ENCODE measurements around the gene SLC23A1.
"Not testable (repeated sequence)": the region's sequence is repeated elsewhere in the genome, so short reads cannot be mapped to it uniquely, and the experiment has no call there.

SLC23A1 gene

DNA sequence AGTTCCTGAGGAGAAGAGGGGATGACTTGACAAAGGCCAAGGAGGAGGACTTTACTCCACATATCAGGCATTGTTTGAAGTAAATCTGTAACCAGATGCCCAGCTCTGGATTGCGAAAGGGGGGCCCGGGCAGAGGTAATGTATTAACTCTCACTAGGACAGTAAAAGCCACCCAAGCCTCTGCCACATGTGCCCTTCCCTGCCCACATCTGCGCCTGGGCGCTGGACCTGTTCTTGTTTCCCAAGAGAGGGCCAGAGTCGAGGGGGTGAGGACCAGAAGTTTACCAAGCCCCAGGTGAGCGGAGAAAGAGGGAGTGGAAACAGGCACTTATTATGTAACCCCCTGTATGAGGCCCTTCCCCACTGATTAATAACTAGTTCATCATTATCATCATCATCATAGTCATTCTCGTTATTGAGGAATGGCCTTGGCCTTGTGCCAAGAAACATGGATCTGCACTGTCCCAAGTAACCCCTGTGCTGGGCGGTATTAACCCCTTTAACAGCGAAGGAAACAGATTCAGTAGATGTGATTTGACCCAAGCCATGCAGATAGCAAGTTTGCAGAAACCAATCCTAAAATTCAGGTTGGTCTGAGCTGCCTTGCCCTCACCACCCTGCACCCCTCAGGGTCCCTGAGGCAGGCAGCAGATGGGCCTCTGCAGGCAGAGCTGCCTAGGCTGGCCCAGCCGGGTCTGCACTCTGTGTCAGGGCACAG, at the start of gene SLC23A1:
Gene SLC23A1, minus strand, starts transcription at position 23 of the 718 bp plus-strand sequence. CDS start 44 bp downstream, outside the sequence.
- DNase-seq (ENCODE audit: low spot score): no peak

DNA sequence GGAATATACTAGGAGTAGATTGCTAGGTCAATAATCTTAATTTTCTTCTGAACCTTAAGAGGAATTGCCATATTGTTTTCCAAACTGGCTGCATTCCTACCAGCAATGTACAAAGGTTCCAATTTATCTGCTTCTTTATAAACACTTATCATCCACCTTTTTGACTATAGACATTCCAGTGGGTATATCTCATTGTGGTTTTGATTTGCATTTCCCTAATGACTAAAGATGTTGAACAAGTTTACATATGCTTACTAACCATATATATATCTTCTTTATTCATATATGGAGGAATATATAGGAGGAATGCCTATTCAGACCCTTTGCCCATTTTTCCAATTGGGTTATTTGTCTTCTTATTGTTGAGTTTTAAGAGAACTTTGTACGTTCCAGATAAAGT, 48.6 kb upstream of the SLC23A1 start:
- no peak for DNase-seq (ENCODE audit: low spot score)

DNA sequence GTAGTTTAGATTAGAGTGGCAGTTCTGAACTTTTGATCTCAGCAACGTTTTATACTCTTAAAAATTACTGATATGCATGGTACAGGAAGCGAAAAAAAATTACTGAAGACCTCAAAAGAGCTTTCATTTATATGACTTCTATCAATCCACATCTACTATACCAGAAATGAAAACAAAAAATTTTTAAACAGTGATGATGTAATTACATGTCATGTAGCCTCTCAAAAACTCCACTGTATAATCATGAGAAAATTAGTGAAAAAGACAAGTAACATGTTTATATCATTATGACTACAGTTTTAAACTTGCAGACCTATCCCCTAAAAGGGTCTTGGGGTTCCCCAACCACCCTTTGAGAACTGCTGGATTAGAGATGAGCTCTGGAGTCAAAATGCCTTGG, 46.9 kb upstream of the SLC23A1 start:
- no peak for DNase-seq (ENCODE audit: low spot score)

DNA sequence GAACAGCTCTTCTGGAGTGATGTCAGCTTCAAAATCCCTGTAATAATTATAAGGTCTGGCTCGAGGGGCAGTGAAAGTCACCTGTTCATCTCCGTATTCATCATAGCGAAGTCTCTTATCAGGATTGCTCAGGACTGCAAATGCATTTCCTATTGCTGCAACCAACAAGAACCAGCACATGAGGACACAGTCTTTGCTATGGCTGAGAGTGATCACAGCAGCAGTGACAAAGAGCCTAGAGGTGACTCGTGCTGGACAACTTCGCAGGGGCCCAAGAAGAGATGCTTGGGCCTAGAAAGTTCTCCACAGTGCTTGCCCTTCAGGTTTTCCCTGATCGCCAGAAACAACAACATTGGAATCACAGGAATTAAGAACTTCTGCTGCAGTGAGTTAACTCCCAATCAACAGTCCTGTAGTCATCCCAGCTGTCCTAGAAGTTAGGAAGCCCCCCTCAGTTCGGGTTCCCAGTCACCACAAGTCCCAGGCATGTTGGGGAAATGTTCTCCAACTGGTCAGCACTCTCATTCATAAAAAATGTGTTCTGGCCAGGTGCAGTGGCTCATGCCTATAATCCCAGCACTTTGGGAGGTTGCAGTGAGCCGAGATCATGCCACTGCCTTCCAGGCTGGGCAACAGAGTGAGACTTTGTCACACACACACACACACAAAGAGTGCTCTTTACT, 43.2 kb upstream of the SLC23A1 start:
- DNase-seq (ENCODE audit: low spot score): peak; percentile 63

DNA sequence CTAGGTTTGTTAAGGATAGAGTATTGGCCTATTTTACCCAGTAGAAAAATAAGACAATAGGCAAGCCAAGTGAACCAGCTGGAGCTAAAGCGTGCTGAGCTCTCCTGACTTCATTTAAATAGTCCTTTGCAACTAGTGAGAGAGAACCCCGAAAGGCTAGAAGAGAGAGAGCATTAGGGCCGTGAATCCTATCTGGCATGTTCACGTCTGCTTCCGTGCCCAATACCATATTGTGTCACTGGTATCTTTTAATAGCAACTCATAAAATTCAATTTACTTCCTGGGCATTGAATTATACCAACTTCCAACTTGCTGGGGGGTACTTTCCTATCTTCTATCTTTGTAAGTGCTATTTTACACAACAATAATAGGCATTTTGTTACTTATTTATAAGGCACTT, 42.4 kb upstream of the SLC23A1 start:
- no peak for DNase-seq (ENCODE audit: low spot score)

DNA sequence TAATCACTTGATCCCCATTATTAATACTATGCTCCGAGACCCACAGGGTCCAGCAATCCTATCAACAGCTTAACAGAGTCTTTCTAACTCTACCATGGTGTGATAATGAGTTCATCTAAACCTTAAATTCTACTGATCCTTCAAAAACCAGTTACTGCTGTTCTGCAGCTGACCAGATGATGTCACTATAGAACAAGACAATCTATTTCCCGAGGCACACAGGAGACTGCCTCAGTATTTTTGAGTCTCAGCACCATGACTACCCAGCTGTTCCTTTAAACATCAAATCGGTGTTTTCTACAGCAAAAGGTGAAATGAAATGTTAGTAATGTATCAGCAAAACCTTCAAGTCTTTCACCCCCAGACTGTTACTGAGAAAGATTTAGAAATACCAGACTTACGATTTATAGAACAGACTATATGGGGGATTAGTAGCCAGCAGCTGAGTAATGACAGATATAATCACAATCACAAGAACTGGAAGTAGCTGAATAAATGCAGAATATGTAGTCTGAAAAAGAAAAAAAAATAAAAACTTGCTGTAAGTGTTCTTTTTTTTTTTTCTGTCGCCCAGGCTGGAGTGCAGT, 39.3 kb upstream of the SLC23A1 start:
- peak; percentile 73 for DNase-seq (ENCODE audit: low spot score)

DNA sequence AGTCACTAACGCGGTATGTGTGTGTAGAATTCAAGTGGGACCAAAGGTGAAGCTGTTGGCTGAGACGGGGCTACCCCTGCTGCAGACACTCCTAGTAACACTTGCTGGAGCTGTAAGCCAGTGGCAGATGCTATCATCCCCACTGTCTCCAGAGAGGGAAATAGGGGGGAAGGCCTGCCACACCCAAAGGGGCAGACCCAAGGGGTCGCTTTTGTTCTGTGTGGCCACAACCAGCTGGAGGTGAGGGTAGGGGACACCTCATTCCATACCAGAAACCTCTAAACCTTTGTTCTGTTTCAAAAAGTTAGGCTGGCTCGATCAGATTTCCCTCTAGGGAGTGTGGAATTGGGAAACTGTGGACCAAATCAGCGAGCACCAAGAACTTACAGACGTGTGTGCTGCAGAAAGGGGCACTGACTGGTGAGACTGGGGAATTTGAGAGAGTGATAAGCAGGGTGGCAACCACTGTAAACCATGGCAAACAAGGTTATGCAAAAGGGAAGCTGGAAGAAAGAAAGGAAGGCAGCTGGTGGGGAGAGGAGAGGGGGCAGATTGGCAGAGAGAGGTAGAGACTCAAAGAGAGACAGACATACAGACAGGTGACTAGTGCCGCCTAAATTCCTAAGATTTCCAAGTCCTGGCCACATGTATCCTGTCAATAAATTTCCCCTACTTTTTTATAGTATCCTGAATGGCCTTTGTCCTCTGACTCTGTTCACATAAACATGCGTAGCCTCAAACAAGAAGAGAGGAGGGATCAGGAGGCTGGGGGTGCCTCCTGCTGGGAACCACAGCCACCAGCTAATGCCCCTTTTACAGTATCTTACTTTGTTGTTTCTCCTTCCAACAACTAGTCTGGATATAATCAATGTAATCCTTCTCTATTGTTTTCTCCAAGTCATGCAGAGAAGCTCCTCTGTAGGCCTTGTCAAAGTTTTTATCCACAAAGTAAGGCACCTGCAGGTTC, 36.4 kb upstream of the SLC23A1 start:
- DNase-seq (ENCODE audit: low spot score): no peak

DNA sequence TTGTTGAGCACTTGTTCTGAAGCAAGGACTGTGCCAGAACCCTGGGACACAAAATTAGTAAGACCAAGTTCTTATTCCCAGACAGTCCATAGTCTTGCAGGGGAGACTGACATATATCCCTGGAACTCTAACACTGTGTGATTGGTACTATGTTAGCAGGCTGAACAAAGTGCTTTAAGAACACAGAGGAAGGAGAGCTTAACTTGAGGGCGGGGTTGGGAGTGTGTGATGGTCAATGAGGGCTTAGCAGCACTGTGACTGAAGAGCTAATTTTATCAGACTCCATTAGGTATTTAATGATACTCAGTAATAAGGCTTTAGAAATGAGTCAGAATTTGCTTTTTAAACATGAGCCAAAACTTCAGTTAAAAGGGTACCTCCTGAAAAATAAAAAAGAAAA, 35.7 kb upstream of the SLC23A1 start:
- DNase-seq (ENCODE audit: low spot score): no peak

DNA sequence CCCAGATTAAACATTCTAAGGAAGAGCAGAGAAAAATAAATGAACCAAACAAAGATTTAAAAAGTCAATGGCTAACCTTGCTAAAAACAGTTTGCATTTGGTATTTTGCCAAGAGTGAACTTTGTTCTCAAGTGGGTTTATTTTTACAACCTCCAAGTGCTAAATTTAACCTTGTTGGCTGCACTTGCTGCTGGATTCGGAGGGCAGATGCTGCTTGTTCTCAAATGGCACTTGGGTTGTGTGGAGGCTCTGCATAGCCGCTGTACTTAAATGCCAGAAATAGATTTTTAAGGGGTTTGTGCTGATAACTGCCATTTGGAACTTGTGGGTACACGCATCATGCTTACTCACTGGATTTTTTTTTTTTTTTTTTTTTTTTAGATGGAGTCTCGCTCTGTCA, 34.1 kb upstream of the SLC23A1 start:
- DNase-seq (ENCODE audit: low spot score): no peak

DNA sequence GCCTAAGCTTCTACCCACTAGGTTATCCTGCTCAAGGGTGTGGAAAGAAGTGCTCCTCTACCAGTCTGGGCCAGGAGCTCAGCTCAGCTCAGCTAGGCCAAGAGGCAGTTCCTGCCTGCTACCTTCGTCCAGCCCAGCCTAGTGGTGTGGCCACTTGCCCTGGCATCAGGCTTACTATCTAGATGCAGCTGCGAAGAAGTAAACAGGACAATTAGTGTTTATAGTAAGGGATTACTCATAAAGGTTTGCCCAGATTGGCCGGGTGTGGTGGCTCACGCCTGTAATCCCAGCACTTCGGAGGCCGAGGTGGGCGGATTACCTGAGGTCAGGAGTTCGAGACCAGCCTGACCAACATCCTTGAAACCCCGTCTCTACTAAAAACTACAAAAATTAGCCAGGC, 33.6 kb upstream of the SLC23A1 start:
- no peak for DNase-seq (ENCODE audit: low spot score)

DNA sequence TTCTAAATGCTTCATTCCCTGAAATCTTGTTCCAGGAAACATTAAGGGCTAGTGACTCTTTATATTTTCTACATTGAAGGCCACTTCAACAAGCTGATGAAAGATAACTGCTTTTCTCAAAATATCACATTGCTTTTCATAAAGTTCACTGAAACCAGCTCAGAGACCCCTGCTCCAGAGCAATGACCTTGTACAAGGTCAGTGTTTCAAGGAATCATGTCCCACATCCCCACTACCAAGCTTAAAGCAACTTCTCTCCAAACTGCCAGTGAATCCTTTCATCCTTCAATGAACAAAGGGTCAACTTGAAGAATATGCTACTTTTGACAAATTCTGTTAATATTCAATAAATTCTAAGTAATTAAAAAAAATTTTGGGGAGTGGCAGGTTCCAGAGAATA, 32.8 kb upstream of the SLC23A1 start:
- DNase-seq (ENCODE audit: low spot score): no peak

DNA sequence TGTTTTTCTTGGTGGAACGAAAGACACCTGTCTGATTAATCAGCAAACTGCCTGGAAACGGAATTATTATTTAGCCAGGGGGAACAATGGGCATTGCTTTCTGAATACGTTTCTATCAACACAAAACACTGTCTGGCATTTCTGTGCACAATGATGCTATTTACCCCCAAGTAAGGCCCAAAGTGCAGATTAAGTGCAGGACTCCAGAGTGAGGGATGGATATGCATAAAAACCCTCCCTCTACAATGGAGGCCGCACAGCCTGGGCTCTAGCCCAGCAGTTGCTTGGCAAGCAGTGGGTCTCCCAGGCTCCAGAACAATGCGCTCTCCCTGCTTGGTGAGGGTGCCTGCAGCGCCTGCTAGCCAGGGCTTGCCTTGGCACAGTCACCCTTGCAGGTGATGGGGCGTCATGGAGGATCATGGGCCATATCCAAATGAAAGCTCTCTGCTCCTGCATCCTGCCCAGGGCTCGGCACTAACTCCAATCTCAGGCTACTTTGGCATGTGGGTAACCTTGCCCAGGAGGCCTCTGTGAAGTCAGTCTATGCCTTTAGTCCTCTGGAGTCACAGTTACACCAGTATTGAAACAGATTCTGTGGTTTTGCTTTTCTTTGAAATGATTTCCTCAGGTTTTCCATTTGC, 32.2 kb upstream of the SLC23A1 start:
- no peak for DNase-seq (ENCODE audit: low spot score)

DNA sequence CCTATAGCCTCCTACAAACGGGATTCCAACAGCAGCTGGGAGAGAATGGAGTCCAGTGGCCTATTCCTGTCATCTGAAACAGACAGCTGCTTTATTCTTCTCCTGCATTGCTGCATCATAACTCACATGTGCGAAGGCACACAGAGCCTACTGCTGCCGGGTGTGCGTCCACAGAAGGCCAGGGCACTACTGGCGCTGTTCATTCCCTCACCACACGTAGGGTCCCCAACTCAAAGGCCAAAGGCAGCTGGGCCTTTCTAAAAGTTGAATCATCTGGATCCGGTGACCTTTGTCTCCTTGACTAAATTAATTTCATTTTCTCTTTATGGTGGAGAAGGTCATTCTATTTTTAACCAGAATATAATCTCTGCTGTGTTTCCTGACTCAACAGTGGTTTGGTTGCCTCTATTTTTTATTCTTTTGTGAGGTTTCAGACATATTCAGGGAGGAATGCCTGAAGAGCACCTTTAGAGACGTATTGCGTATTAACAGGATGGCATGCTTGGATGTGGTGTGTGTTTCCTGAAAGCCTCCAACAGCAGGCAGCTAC, 31.6 kb upstream of the SLC23A1 start:
- peak; percentile 55 for DNase-seq (ENCODE audit: low spot score)

DNA sequence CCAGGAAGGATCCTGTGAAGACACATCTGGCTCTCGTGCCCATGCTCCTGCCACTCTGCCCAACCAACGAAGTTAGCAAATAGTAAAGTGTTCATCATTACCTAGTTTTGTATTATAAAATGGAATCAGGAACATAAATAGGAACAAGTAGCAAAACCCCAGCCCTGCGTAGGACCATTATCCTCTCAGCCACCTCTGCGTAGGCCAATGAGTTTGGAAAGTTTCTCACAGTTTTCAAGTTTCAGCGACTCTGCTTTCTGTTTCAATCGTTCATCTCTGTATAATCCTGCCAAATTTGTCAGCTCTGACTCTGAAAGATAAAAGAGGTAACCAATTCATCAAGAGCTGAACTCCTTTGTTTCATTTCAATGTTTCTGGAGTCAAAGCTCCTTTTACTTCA, 30.9 kb upstream of the SLC23A1 start:
- no peak for DNase-seq (ENCODE audit: low spot score)

DNA sequence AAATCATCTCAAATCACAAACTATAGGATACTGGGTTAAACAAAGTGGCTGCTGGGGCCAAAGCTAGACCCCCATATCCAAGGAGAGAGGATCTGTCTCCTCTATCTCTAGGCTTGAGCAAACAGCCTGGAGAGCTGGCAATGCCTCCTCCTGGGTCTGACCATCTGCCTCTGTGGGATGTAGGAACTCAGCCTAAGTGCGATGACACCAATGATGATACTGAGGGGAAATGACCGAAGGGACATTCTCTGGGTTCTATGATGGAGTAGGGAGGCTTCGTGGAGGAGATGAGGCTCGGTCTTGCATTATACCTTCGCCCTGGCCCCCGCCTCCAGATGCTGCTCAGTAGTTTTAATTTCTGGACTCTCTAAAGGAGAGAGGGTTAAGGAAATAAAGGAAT, 30.1 kb upstream of the SLC23A1 start:
- DNase-seq (ENCODE audit: low spot score): no peak

DNA sequence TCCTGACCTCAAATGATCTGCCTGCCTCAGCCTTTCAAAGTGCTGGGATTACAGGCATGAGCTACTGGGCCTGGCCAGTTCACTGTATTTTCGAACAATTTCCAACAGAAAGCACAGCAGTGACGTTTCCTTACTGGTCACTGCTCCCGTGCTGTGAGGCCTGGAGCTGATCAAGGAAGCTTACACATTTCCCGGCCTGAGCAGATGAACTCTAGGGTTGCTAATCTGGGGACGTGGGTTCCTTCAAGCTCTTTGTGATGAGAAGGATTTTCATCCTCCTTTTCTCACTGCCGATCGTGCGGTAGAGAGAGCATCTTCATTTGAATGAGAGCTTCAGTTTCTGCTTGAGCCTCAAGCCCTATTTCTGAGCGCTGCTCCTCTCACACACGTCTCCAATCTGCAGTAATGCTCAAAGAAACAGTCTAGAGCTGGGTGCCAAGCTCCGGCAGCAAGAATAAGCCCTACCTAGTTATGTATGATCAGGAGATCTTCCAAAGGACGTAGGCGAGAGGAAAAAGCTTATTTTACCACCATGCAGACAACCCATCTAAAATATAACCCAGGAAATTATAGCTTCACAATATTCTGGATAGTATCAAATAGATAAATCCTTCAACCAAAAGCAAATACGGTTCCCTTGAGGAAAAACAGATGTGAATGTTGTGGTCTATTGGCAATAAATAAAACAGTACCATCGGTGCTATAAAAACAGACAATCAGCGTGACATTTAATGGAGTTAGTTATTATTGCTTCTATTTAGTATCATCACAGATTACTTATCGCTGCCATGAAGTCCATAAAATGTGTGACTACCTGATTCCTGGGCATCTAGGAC, 28.1 kb upstream of the SLC23A1 start:
- no peak for DNase-seq (ENCODE audit: low spot score)

DNA sequence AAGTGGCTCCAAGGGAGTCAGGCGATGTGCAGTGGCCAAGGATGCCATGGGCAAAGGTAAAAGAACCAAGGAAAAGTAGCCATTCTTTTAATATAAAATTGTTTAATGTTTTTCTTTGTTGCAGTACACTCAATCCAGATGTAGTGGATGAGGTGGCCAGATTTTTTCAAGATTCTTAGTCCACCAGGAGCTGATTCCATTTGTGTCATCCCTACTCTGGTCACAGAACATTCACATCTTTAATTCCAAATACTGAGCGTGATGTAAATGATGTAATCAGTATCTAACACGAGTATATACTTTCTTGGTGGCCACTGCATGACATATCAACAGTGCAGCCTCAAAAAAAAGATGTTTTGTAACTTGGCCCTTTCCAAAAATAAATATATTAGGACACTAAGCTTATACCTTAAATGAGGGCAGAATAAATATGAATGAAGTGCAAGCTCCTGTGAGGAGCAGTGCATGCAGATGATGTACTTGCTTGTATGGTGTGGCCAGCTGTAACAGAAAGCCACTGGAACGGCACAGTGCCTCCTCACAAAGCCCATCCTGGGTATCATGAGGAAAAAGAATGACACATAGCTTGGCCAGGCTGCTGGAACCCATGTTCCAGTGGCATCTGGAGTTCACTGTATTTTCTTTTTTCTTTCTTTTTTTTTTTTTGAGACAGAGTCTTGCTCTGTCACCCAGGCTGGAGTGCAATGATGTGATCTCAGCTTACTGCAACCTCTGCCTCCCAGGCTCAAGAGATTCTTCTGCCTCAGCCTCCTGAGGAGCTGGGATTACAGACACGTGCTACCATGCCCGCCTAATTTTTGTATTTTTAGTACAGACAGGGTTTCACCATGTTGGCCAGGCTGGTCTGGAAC, 27.3 kb upstream of the SLC23A1 start:
- no peak for DNase-seq (ENCODE audit: low spot score)

DNA sequence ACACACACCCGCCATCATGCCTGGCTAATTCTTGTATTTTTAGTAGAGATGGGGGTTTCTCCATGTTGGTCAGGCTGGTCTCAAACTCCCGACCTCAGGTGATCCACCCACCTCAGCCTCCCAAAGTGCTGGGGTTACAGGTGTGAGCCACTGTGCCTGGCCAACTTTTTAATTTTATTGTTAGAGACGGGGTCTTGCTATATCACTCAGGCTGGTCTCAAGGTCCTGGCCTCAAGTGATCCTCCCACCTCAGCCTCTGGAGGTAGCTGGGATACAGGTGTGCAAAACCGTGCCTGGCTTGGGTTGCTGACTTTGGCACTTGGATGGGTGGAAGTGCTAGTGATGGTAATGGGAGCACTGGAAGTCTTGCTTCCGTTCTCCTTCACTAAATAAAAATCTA, 26.0 kb upstream of the SLC23A1 start:
- DNase-seq (ENCODE audit: low spot score): not testable (repeated sequence)

DNA sequence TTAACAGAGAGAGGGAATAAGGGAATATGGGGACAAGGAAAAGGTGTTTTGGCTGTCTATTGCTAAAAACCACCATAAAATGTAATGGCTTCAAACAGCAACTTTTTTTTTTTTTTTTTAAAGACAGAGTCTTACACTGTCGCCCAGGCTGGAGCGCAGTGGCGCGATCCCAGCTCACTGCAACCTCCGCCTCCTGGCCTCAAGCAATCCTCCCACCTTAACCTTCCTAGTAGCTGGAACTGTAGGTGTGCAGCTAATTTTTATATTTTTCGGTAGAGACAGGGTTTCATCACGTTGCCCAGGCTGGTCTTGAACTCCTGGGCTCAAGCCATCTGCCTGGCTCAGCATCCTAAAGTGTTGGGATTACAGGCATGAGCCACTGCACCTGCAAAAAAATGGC, 25.1 kb upstream of the SLC23A1 start:
- DNase-seq (ENCODE audit: low spot score): no peak

DNA sequence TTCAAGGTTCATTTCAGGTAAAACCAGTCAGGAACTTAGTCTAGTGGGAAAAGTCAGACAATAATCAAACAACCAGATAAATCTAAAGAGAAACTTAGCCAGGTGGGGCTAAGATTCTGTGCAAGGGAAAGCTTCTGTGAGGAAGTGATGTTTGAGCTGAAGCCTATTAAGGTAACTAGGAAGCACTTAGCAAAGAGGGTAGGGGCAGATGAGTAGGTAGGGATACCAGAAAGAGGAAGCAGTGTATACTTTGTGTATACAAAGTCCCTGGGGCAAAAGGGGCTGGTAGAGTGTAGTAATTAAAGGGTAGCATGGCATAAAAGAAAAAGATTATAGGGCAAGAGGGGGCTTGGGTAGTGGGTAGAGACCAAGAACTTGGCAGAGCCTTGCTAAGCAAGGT, 24.4 kb upstream of the SLC23A1 start:
- no peak for DNase-seq (ENCODE audit: low spot score)

Measured in hepatic stellate cell (primary cell).